H1 (cell line): ENCODE measurements around the gene CREB3. TPM values are rescaled to one million over a fixed set of nuclear protein-coding genes. Genes with fewer than 3 reads are reported as not detected.

Experiments
- CTCF ChIA-PET: fragments of 300-600 bp; sonication (Branson Sonifier 250); formaldehyde crosslinking; loops from one replicate; lab custom pipeline; 2021; ENCODE audit not compliant: partially characterized antibody; lab: Charles Lee
- POLR2A ChIA-PET: fragments of 300-600 bp; sonication (Branson Sonifier 250); formaldehyde crosslinking; loops from one replicate; lab custom pipeline; 2021; ENCODE audit warnings: inconsistent platforms; ENCODE audit not compliant: partially characterized antibody; lab: Charles Lee
- DNase-seq, 2 experiments: peaks; one replicate each; pipeline versions ENCODE4 v3.0.0 to v3.0.0-alpha.2; 2010 to 2022; ENCODE audit warnings: low spot score in 2 of 2, low read depth in 1 of 2, mixed read lengths in 1 of 2
- FAIRE-seq: peaks from 2 replicates; lab custom pipeline; 2011; peaks lifted over from hg19 to GRCh38; lab: Jason Lieb, UNC
- H2AFZ ChIP-seq: 2 replicates; pipeline ENCODE4 v1.8.1; 2012; ENCODE audit warnings: low read length, inconsistent platforms
- H2AK5ac ChIP-seq: 2 replicates; pipeline ENCODE4 v1.6.1; 2013; ENCODE audit warnings: low read depth, low read length
- H2BK120ac ChIP-seq: replicated peaks from 2 replicates; pipeline ENCODE3; 2013; ENCODE audit warnings: low read depth, low read length, inconsistent platforms
- H2BK12ac ChIP-seq: 2 replicates; pipeline ENCODE4 v1.6.1; 2013; ENCODE audit warnings: low read depth, low read length
- H2BK15ac ChIP-seq: 2 replicates; pipeline ENCODE4 v1.6.1; 2013; ENCODE audit warnings: low read length
- H2BK20ac ChIP-seq: 2 replicates; pipeline ENCODE4 v1.6.1; 2013; ENCODE audit warnings: low read length
- H2BK5ac ChIP-seq: 2 replicates; pipeline ENCODE4 v1.6.1; 2013; ENCODE audit warnings: low read depth, low read length
- H3K14ac ChIP-seq: 2 replicates; pipeline ENCODE4 v1.6.1; 2013; ENCODE audit warnings: inconsistent platforms; ENCODE audit not compliant: insufficient read length
- H3K18ac ChIP-seq: 2 replicates; pipeline ENCODE4 v1.6.1; 2013; ENCODE audit warnings: low read length; ENCODE audit errors: extremely low read depth
- H3K23ac ChIP-seq: 2 replicates; pipeline ENCODE4 v1.6.1; 2013; ENCODE audit warnings: inconsistent platforms; ENCODE audit not compliant: insufficient read length
- H3K23me2 ChIP-seq: 2 replicates; pipeline ENCODE4 v1.6.1; 2013; ENCODE audit warnings: low read depth, low read length
- H3K27ac ChIP-seq: 2 replicates; pipeline ENCODE4 v1.6.1; 2011; ENCODE audit warnings: low read depth, low read length, inconsistent platforms
- H3K27me3 ChIP-seq, 4 experiments: replicated peaks in 1 of 4; 1 replicate in 1 of 4; 2 replicates in 3 of 4; pipeline versions ENCODE4 v1.6.1 to v1.8.1; 2011 to 2013; ENCODE audit warnings: low read length in 3 of 4, mild to moderate bottlenecking in 3 of 4, inconsistent platforms in 2 of 4, mixed read lengths in 2 of 4, moderate library complexity in 1 of 4; ENCODE audit not compliant: control insufficient read depth in 3 of 4, insufficient read depth in 3 of 4; ENCODE audit errors: extremely low read depth in 1 of 4
- H3K36me3 ChIP-seq, 4 experiments: 2 replicates each; pipeline versions ENCODE4 v1.6.1 to v1.8.1; 2011 to 2013; ENCODE audit warnings: mild to moderate bottlenecking in 4 of 4, low read length in 3 of 4, moderate library complexity in 2 of 4, control low read depth in 1 of 4, inconsistent platforms in 1 of 4; ENCODE audit not compliant: insufficient read depth in 4 of 4, control insufficient read depth in 2 of 4
- H3K4ac ChIP-seq: replicated peaks from 2 replicates; pipeline ENCODE3; 2013; ENCODE audit warnings: low read length, low read depth, mixed read lengths, inconsistent platforms; ENCODE audit not compliant: insufficient read length
- H3K4me1 ChIP-seq, 4 experiments: replicated peaks in 1 of 4; 1 replicate in 1 of 4; 2 replicates in 3 of 4; pipeline versions ENCODE4 v1.6.1 to v1.8.1; 2011 to 2013; ENCODE audit warnings: low read length in 3 of 4, inconsistent platforms in 2 of 4, mixed read lengths in 1 of 4; ENCODE audit not compliant: insufficient read depth in 4 of 4, control insufficient read depth in 3 of 4
- H3K4me2 ChIP-seq, 2 experiments: 2 replicates each; pipeline versions ENCODE4 v1.6.1 to v1.8.1; 2011 to 2013; ENCODE audit warnings: low read depth in 2 of 2, low read length in 2 of 2, control low read depth in 1 of 2, inconsistent platforms in 1 of 2, mild to moderate bottlenecking in 1 of 2; ENCODE audit not compliant: insufficient read depth in 1 of 2
- H3K4me3 ChIP-seq, 4 experiments: fragments of 200-600, 300-600 bp in 1 of 4; sonication (generic), shearing (Covaris generic), sonication (Bioruptor Twin) in 1 of 4; 2 replicates each; pipeline versions ENCODE4 v1.5.1 to v1.8.1; 2011 to 2016; ENCODE audit warnings: low read length in 4 of 4, low read depth in 3 of 4, control low read depth in 2 of 4, inconsistent platforms in 2 of 4, mild to moderate bottlenecking in 2 of 4, mixed read lengths in 1 of 4, moderate library complexity in 1 of 4; ENCODE audit not compliant: insufficient read depth in 2 of 4; ENCODE audit errors: extremely low read depth in 1 of 4
- H3K56ac ChIP-seq: replicated peaks from 2 replicates; pipeline ENCODE3; 2013; ENCODE audit warnings: low read depth, mild to moderate bottlenecking, mixed read lengths, low read length, inconsistent platforms; ENCODE audit not compliant: insufficient read length
- H3K79me1 ChIP-seq: 2 replicates; pipeline ENCODE4 v1.6.1; 2013; ENCODE audit warnings: low read depth, low read length, control low read depth
- H3K79me2 ChIP-seq, 2 experiments: 2 replicates each; pipeline versions ENCODE4 v1.6.1 to v1.8.1; 2012 to 2013; ENCODE audit warnings: low read length in 2 of 2, mild to moderate bottlenecking in 2 of 2, inconsistent platforms in 1 of 2; ENCODE audit not compliant: insufficient read depth in 2 of 2, control insufficient read depth in 1 of 2
- H3K9ac ChIP-seq, 4 experiments: replicated peaks in 1 of 4; 1 replicate in 1 of 4; 2 replicates in 3 of 4; pipeline versions ENCODE4 v1.6.1 to v1.8.1; 2011 to 2013; ENCODE audit warnings: low read depth in 3 of 4, low read length in 3 of 4, control low read depth in 2 of 4, mild to moderate bottlenecking in 2 of 4, moderate library complexity in 2 of 4, inconsistent platforms in 1 of 4; ENCODE audit errors: extremely low read depth in 1 of 4
- H3K9me3 ChIP-seq, 2 experiments: 2 replicates each; pipeline versions ENCODE4 v1.6.1 to v1.8.1; 2012 to 2013; ENCODE audit warnings: mild to moderate bottlenecking in 2 of 2, moderate library complexity in 2 of 2, control low read depth in 1 of 2, inconsistent platforms in 1 of 2, low read depth in 1 of 2, low read length in 1 of 2, mixed read lengths in 1 of 2; ENCODE audit not compliant: insufficient read depth in 2 of 2
- H4K20me1 ChIP-seq, 2 experiments: replicated peaks in 1 of 2; 2 replicates each; pipeline versions ENCODE3 to v1.8.1; 2011 to 2013; ENCODE audit warnings: inconsistent platforms in 2 of 2, low read length in 2 of 2, mild to moderate bottlenecking in 1 of 2; ENCODE audit not compliant: insufficient read depth in 2 of 2, control insufficient read depth in 1 of 2
- H4K5ac ChIP-seq: 2 replicates; pipeline ENCODE4 v1.6.1; 2013; ENCODE audit warnings: low read length, low read depth, mixed read lengths, inconsistent platforms; ENCODE audit not compliant: insufficient read length
- H4K8ac ChIP-seq: 2 replicates; pipeline ENCODE4 v1.8.0; 2013; ENCODE audit warnings: mild to moderate bottlenecking, moderate library complexity, low read length, inconsistent platforms; ENCODE audit not compliant: insufficient read depth; ENCODE audit errors: extremely low read depth
- H4K91ac ChIP-seq: replicated peaks from 2 replicates; pipeline ENCODE3; 2013; ENCODE audit warnings: low read length, mixed read lengths, inconsistent platforms; ENCODE audit not compliant: insufficient read length
- ATF2 ChIP-seq: IDR thresholded peaks from 2 replicates; pipeline ENCODE4 v1.6.1; 2012; ENCODE audit warnings: low read length, inconsistent platforms
- ATF3 ChIP-seq: IDR thresholded peaks from 2 replicates; pipeline ENCODE4 v1.6.1; 2011; ENCODE audit warnings: low read depth, mild to moderate bottlenecking, low read length; ENCODE audit not compliant: insufficient read depth
- CBX8 ChIP-seq: fragments of 300-800, 300-1000 bp; sonication (generic); IDR thresholded peaks from 2 replicates; pipeline ENCODE4 v1.7.1; 2016; ENCODE audit warnings: low read depth, low read length, borderline replicate concordance
- CTBP2 ChIP-seq: IDR thresholded peaks from 2 replicates; pipeline ENCODE4 v1.7.0; 2011; ENCODE audit warnings: borderline replicate concordance, mild to moderate bottlenecking, moderate library complexity, mixed read lengths, low read length; ENCODE audit not compliant: insufficient read depth, insufficient read length
- E2F6 ChIP-seq: IDR thresholded peaks from 2 replicates; pipeline ENCODE4 v1.6.1; 2012; ENCODE audit warnings: inconsistent platforms
- EZH2 ChIP-seq: fragments of 200-600 bp; sonication (generic); IDR thresholded peaks from 2 replicates; pipeline ENCODE4 v1.7.1; 2012; ENCODE audit warnings: low read depth, mild to moderate bottlenecking, moderate library complexity, low read length, inconsistent platforms; ENCODE audit not compliant: severe bottlenecking
- MAX ChIP-seq: IDR thresholded peaks from 2 replicates; pipeline ENCODE4 v1.6.1; 2012; ENCODE audit warnings: inconsistent platforms
- WGBS, 2 experiments: shearing (Covaris generic) in 1 of 2; methylation state at CpG; one replicate each; pipeline versions ENCODE4 v1.1.6 to v1.1.7; 2013 to 2015; ENCODE audit warnings: low lambda C conversion rate in 2 of 2, mixed read lengths in 2 of 2, inconsistent platforms in 1 of 2, low coverage in 1 of 2, missing lambda C conversion rate in 1 of 2; ENCODE audit not compliant: insufficient replicate concordance in 2 of 2, insufficient coverage in 1 of 2, insufficient read length in 1 of 2; ENCODE audit errors: extremely low coverage in 1 of 2, missing lambda C conversion rate in 1 of 2; 5-methylcytosine and 5-hydroxymethylcytosine counted together
- polyA plus RNA-seq, 7 experiments: library from polyadenylated mRNA; depleted of rRNA in 3 of 7; stranded (reverse) in 5 of 7; unstranded in 2 of 7; fragments of >200 nt in 5 of 7; fragments of 200-250 nt in 2 of 7; gene quantifications; 1 replicate in 5 of 7; 2 replicates in 1 of 7; 4 replicates in 1 of 7; pipeline versions ENCODE4 v1.2.1 to v1.2.3, GENCODE V29; 2011 to 2013; ENCODE audit warnings: missing spikeins in 2 of 7, mixed read lengths in 2 of 7
- total RNA-seq: library from RNA; stranded (reverse); fragmentation: NEBNext Ultra II Directional; extraction: Animal tissue kit (Norgen Biotek cat#: 25700); gene quantifications from 2 replicates; pipeline ENCODE4 v1.2.1, GENCODE V29; 2021

The CREB3 gene
- total and polyA plus RNA-seq, 2 of the 8 experiments (the other 6 are each of a cell fraction or from before 2014, with no cell fraction given) = 24.4 to 25.7 TPM

GRCh38 chr9:35745569-35745968 lies 13.1 kb downstream of the CREB3 start:
- H3K9ac ChIP-seq = no peak overlapping the region
- no peak overlapping the region for H3K14ac ChIP-seq
- no peak for FAIRE-seq
- H3K4me2 ChIP-seq = no peak overlapping the region; a peak in 1 of 4 replicates
- 88% methylated on average over 1 of the region's 1 CpG; no CpG with 5 or more reads in 1 of the 2 experiments for WGBS, 2 experiments
- no peak overlapping the region for H2BK5ac ChIP-seq
- H2AFZ ChIP-seq = no peak overlapping the region
- no peak overlapping the region for H2BK12ac ChIP-seq
- H3K27me3 ChIP-seq = no peaks in the 10 kb centered on the region
- H2AK5ac ChIP-seq = no peak overlapping the region
- H3K56ac ChIP-seq = no peak overlapping the region
- H3K18ac ChIP-seq = no peak overlapping the region
- H4K5ac ChIP-seq = no peak overlapping the region
- H3K36me3 ChIP-seq = peaks cover 9 to 39% (median 31%) of the 10 kb centered on the region in 4 experiments; a peak in 7 of 8 replicates
- TF ChIP-seq CTBP2 (no peak), MAX (no peak), CBX8 (no peak), E2F6 (no peak), ATF2 (no peak), ATF3 (no peak), EZH2 (no peak)
- POLR2A ChIA-PET = interaction anchor here (0.7 to 7.0 kb wide), 4 partner anchors 11 to 54 kb away, joined by 3 to 59 read pairs (median 3); partner anchors contain the start of genes CREB3 and TLN1
- peak overlapping the region in 1 of 4 experiments; percentile 28; a peak in 1 of 8 replicates for H3K4me3 ChIP-seq
- no peaks in the 10 kb centered on the region for H3K9me3 ChIP-seq
- H4K91ac ChIP-seq = no peak overlapping the region
- peaks cover 15 to 31% of the 10 kb centered on the region in 2 experiments for H4K20me1 ChIP-seq
- no peak for DNase-seq
- H3K27ac ChIP-seq = no peak overlapping the region
- H3K23me2 ChIP-seq = peaks cover 11% of the 10 kb centered on the region
- H4K8ac ChIP-seq = no peak overlapping the region
- H3K23ac ChIP-seq = no peak overlapping the region
- peaks cover 21 to 41% of the 10 kb centered on the region in 2 experiments for H3K79me2 ChIP-seq
- peaks cover 11% of the 10 kb centered on the region; the same call in 1 of the 2 replicates for H3K79me1 ChIP-seq
- no peak overlapping the region for H2BK15ac ChIP-seq
- H2BK120ac ChIP-seq = no peak overlapping the region
- H2BK20ac ChIP-seq = no peak overlapping the region
- no peak overlapping the region for H3K4ac ChIP-seq
- peaks cover 0 to 19% (median 5%) of the 10 kb centered on the region in 4 experiments; a peak in 5 of 7 replicates for H3K4me1 ChIP-seq
- CTCF ChIA-PET = interaction anchor here (1.2 to 7.2 kb wide), 5 partner anchors 10 to 49 kb away, joined by 3 to 87 read pairs (median 4); partner anchors contain the start of genes CREB3 and TLN1
